SK-N-MC (cell line): Measurements from ENCODE around the gene ANKMY1.

Experiments used
- EZH2 ChIP-seq: fragments of 200-600 bp; sonication (generic); IDR thresholded peaks from one replicate; pipeline ENCODE4 v1.6.1; 2017; ENCODE audit warnings: antibody characterized with exemption
- POLR2AphosphoS5 ChIP-seq: IDR thresholded peaks from 2 replicates; pipeline ENCODE4 v1.6.1; 2012; ENCODE audit warnings: mild to moderate bottlenecking, low read depth, low read length, borderline replicate concordance

- TF ChIP-seq POLR2AphosphoS5 (no peak), EZH2 (no peak)
Observed at GRCh38 chr2:240551811-240552210, 6.0 kb downstream of the ANKMY1 start.
